Measurements from ENCODE around the gene IL27RA.

The IL27RA gene

GRCh38 chr19:14056741-14057356, 25.3 kb downstream of the IL27RA start:
- TF ChIP-seq CTCF (conservative IDR thresholded peaks at IDR 0.05) = no peak
- no peak overlapping the region for H3K27ac ChIP-seq

- H3K27ac ChIP-seq = no peak overlapping the region
- no peak for TF ChIP-seq CTCF (conservative IDR thresholded peaks at IDR 0.05)
These were observed 26.9 kb downstream of the IL27RA start for GRCh38 chr19:14058182-14059092.

- TF ChIP-seq CTCF (conservative IDR thresholded peaks at IDR 0.05) = peak; percentile 75
- H3K27ac ChIP-seq = no peak overlapping the region
These were observed 27.5 kb downstream of the IL27RA start for GRCh38 chr19:14059093-14059480.

GRCh38 chr19:14059652-14060155, 28.1 kb downstream of the IL27RA start:
- TF ChIP-seq CTCF (conservative IDR thresholded peaks at IDR 0.05) = no peak

GRCh38 chr19:14061081-14061749, 29.7 kb downstream of the IL27RA start:
- no peak overlapping the region for H3K27ac ChIP-seq
- no peak for TF ChIP-seq CTCF (conservative IDR thresholded peaks at IDR 0.05)

More at GRCh38 chr19:14059652-14060155, 28.1 kb downstream of the IL27RA start:
- no peak overlapping the region for H3K27ac ChIP-seq

GRCh38 chr19:14061751-14062557, 30.4 kb downstream of the IL27RA start, which contains the start of gene PALM3:
TSS of gene PALM3 (minus strand) at chr19:14062076. CDS start at chr19:14061980, 96 bp downstream.
- no peak for TF ChIP-seq CTCF (conservative IDR thresholded peaks at IDR 0.05)
- H3K27ac ChIP-seq = no peak within 1 kb of the TSS

Measured in VCaP (cell line).